Activated CD4-positive, CD25-positive, alpha-beta regulatory T cell treated with anti-CD3 and anti-CD28 coated beads, Interleukin-2, amount 50 U/mL, for 72 hours (primary cell): ENCODE measurements around the gene EXOC3L4.

Source experiments
- DNase-seq: peaks from one replicate; pipeline ENCODE4 v3.0.0; 2021

The EXOC3L4 gene

DNA sequence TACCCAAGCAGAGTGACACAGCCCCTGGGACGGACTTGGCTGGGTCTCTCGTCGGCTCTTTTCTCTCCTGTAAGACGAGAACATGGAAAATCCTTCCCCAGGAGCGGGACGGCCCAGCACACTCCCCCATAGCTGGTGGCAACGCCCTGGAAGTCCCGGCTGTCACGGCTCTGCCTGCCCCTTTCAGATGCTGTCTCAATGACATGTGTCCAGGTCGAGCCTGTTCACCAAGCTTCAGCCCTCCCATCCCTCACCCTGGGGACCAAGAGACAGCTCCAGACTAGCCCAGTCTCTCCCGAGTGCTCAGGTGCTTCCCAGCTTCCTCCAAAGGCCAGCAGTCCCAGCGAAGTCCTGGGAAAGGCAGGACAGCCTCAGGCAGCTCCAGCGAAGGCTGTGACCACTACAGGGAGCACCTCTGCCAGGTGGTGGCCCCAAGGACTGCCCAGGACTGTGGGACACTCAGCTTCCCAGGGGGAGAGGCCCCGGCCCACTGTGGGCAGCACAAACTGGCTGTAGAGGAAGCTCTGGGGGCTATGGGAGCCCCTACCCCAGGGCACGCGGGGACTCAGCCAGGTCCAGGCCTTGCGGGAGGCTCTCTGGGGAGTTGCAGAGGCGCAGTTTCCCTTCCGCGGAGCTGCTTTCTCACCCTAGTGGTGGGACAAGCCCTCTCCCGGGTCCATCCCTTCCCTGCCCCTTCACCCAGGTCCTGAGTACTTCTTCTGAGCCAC, 62.3 kb downstream of the EXOC3L4 start:
- no peak for DNase-seq

DNA sequence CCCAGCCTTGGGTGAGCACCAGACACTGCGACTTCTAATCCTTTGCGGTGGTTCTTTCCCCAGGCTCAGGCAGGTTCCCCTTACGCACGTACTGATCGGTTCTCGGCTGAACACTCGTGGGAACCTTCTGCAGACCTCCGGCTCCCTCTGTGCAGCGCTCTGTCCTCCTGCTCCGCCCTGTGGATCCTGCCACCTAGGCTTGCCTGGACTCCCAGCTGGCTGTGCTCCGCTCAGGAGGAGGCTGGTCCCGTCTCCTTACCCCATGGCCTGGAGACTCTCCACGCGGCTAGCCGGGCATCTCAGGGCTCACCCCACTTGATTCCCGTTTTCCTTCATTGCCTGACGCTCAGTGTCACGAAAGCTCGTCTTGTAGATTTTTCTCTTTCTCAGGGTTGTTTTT, 63.4 kb downstream of the EXOC3L4 start:
- DNase-seq, result no peak

DNA sequence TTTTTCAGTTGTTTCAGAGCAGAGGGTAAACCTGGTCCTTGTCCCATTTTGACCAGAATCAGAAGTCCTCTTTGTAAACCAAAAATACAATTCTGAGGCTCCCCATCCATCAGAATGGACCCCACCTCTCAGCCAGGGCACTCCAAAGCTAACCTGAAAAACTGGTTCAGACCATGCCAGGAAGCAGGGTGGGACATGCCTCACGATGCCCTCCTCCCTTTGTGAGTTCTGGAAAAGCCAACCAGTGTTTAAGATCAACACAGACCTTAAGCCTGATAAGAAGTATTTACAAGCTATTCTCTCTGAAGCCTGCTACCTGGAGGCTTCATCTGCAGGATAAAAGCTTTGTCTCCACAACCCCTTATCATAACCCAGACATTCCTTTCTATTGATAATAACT, 64.2 kb downstream of the EXOC3L4 start:
- DNase-seq, result no peak
